Breast epithelium (tissue), 4 donors: ENCODE data around the gene EFNB2. TPM values are rescaled to one million over a fixed set of nuclear protein-coding genes. Genes with fewer than 3 reads are reported as not detected.
A peak's percentile ranks its signal among the peaks of the same experiment; 100 is the strongest.

ENCODE experiments used
- DNase-seq, 2 donors: peaks; one replicate each; pipeline ENCODE4 v3.0.0-alpha.2; 2019; ENCODE audit warnings: low spot score in 2 of 2
- H3K27ac ChIP-seq, 2 donors: fragments of 200-600 bp; sonication (generic) in 1 of 2; one replicate each; pipeline ENCODE4 v1.5.1; 2016 to 2019; ENCODE audit warnings: mild to moderate bottlenecking in 1 of 2
- H3K27me3 ChIP-seq, 2 donors: fragments of 200-600 bp; sonication (generic) in 1 of 2; one replicate each; pipeline versions ENCODE4 v1.5.1 to v1.6.0; 2017 to 2019; ENCODE audit warnings: control low read depth in 1 of 2, mild to moderate bottlenecking in 1 of 2
- H3K36me3 ChIP-seq: fragments of 200-600 bp; one replicate; pipeline ENCODE4 v1.5.1; 2019
- H3K4me1 ChIP-seq, 2 donors: fragments of 200-600 bp; sonication (generic); one replicate each; pipeline ENCODE4 v1.5.1; 2016 to 2019; ENCODE audit warnings: control low read depth in 1 of 2
- H3K4me3 ChIP-seq, 3 donors: fragments of 200-600 bp; sonication (generic); 1 replicate in 2 of 3; 2 replicates in 1 of 3; pipeline ENCODE4 v1.5.1; 2016 to 2019; ENCODE audit warnings: mild to moderate bottlenecking in 3 of 3, moderate library complexity in 2 of 3
- H3K9me3 ChIP-seq, 2 donors: fragments of 200-600 bp; sonication (generic) in 1 of 2; one replicate each; pipeline ENCODE4 v1.5.1; 2016 to 2019; ENCODE audit warnings: control low read depth in 1 of 2
- CTCF ChIP-seq, 3 donors: fragments of 450-650 bp; IDR thresholded peaks; one replicate each; pipeline ENCODE4 v1.5.1; 2016 to 2017; ENCODE audit warnings: antibody characterized with exemption in 3 of 3, mild to moderate bottlenecking in 3 of 3, moderate library complexity in 3 of 3
- POLR2A ChIP-seq: fragments of 450-650 bp; IDR thresholded peaks from one replicate; pipeline ENCODE4 v1.6.1; 2016; ENCODE audit warnings: antibody characterized with exemption, mild to moderate bottlenecking, moderate library complexity
- POLR2AphosphoS5 ChIP-seq, 3 donors: sonication (generic); formaldehyde crosslinking; IDR thresholded peaks; one replicate each; pipeline ENCODE4 v1.6.1; 2017; ENCODE audit warnings: antibody characterized with exemption in 3 of 3
- intact Hi-C: fragments of 100-400 bp; cut with DNase I; formaldehyde crosslinking; loops from one replicate; pipeline ENCODE4 v1.15.1; 2023; ENCODE audit warnings: low total_unique reads
- total RNA-seq, 3 donors: library from RNA; depleted of rRNA; stranded (reverse); fragments of >200 nt; gene quantifications; one replicate each; pipeline ENCODE4 v1.1.0, GENCODE V29; 2016

The EFNB2 gene
- total RNA-seq, 3 donors from 2014 or later: 9.4 to 15.7 (median 15.2) TPM

DNA sequence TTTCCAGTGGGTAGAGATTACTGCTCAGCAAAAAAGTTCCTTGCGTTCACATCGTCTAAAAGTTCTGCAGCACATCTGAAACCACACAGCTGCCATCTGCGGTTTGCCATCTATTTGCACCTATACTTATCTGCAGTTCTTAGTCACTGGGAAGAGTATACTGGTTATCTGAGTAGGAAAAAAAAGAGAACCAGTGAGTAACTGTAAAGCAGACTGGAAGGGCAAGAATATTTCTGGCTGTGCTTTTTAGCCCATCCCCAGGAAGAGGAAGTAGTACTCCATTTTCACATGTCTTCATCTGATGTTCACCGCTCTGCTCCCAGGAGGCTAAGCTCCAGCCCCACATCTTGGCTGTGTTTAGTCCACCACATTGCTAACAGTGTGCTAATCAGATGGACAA, 35.6 kb downstream of the EFNB2 start:
- Histone ChIP-seq H3K4me3 (no peak overlapping the region), H3K36me3 (no peaks in the 10 kb centered on the region), H3K4me1 (no peaks in the 10 kb centered on the region), H3K9me3 (no peaks in the 10 kb centered on the region), H3K27ac (no peak overlapping the region), H3K27me3 (no peaks in the 10 kb centered on the region)
- TF ChIP-seq POLR2AphosphoS5 (IDR thresholded peaks at IDR 0.05) (no peak), CTCF (IDR thresholded peaks at IDR 0.05) (no peak), POLR2A (no peak)
- DNase-seq: no peak
- intact Hi-C loops: no loop called here

GRCh38 chr13:106499113-106499512, 36.3 kb downstream of the EFNB2 start:
- intact Hi-C loops: no loop called here
- no peaks in the 10 kb centered on the region for H3K9me3 ChIP-seq
- TF ChIP-seq CTCF (IDR thresholded peaks at IDR 0.05): no peak
- no peak for TF ChIP-seq POLR2AphosphoS5 (IDR thresholded peaks at IDR 0.05)
- TF ChIP-seq POLR2A: no peak
- H3K4me1 ChIP-seq: no peaks in the 10 kb centered on the region
- no peaks in the 10 kb centered on the region for H3K27me3 ChIP-seq
- no peaks in the 10 kb centered on the region for H3K36me3 ChIP-seq
- peak overlapping the region in 1 of 2 donors; percentile 8 for H3K27ac ChIP-seq
- no peak overlapping the region for H3K4me3 ChIP-seq
- DNase-seq: no peak

DNA sequence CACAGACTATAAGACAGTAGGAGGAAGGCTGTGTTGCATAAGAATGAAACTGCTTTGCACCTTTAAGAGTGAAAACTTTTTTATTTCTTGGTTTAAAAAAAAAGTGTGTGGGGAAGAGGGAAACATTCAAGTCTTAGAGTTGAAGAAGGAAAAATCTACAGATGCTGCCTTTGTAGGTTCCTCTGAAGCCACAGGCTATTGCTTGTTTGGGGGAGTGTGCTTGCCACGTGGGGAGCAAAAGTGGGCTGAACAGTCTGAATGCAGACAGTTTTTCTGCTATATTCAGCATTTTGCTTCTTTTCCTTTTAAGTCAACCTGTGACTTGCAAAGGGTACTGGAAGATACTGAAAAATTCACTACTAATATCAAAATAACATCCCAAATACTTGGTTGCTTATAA, 36.9 kb downstream of the EFNB2 start:
- Histone ChIP-seq H3K9me3 (no peaks in the 10 kb centered on the region), H3K27ac (peak overlapping the region in 1 of 2 donors; percentile 8), H3K36me3 (no peaks in the 10 kb centered on the region), H3K27me3 (no peaks in the 10 kb centered on the region), H3K4me3 (no peak overlapping the region), H3K4me1 (no peaks in the 10 kb centered on the region)
- TF ChIP-seq POLR2A: no peak
- no peak for TF ChIP-seq CTCF (IDR thresholded peaks at IDR 0.05)
- no peak for TF ChIP-seq POLR2AphosphoS5 (IDR thresholded peaks at IDR 0.05)
- no peak for DNase-seq
- intact Hi-C loops: no loop called here

DNA sequence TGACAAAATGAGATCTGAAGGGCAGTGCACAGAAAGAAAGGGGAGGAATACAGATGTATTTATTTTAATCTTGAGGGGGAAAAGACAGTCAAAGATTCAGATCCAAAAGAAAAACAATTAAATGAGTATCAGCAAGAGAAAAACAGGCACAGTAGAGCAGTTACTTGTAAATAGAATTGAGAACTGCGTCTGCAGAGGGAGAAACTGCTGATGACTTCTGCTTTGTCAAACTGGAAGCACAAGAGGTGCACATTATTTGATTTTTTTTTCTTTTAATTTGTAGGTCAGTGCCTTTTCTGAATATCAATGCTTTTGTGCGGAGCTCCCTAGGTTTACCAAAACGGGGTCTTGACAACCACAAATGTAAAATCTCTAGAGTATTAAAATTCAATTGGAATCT, 37.3 kb downstream of the EFNB2 start:
- H3K4me1 ChIP-seq: no peaks in the 10 kb centered on the region
- H3K4me3 ChIP-seq: no peak overlapping the region
- no peak for DNase-seq
- no peaks in the 10 kb centered on the region for H3K9me3 ChIP-seq
- no peaks in the 10 kb centered on the region for H3K36me3 ChIP-seq
- no peaks in the 10 kb centered on the region for H3K27me3 ChIP-seq
- TF ChIP-seq CTCF (IDR thresholded peaks at IDR 0.05) (no peak), POLR2A (no peak), POLR2AphosphoS5 (IDR thresholded peaks at IDR 0.05) (no peak)
- intact Hi-C loops: no loop called here
- no peak overlapping the region for H3K27ac ChIP-seq

GRCh38 chr13:106497079-106497478, 38.4 kb downstream of the EFNB2 start:
- TF ChIP-seq POLR2AphosphoS5 (IDR thresholded peaks at IDR 0.05) (no peak), POLR2A (no peak), CTCF (IDR thresholded peaks at IDR 0.05) (no peak)
- Histone ChIP-seq H3K4me3 (no peak overlapping the region), H3K27me3 (no peaks in the 10 kb centered on the region), H3K36me3 (no peaks in the 10 kb centered on the region), H3K27ac (peak overlapping the region; percentile 30 to 68), H3K9me3 (no peaks in the 10 kb centered on the region), H3K4me1 (no peaks in the 10 kb centered on the region)
- intact Hi-C loops: no loop called here
- DNase-seq: no peak
